IMR-90 (cell line): Measurements from ENCODE around the gene TAOK1.
A peak's percentile ranks its signal among the peaks of the same experiment; 100 is the strongest.

Experiments used
- BHLHE40 ChIP-seq: fragments of 150-350 bp; IDR thresholded peaks from 2 replicates; pipeline ENCODE4 v1.6.1; 2016; ENCODE audit warnings: mild to moderate bottlenecking, low read depth, low read length
- POLR2A ChIP-seq: IDR thresholded peaks from 2 replicates; pipeline ENCODE4 v1.6.1; 2012; ENCODE audit warnings: mild to moderate bottlenecking, low read depth, low read length
- RCOR1 ChIP-seq: IDR thresholded peaks from 2 replicates; pipeline ENCODE4 v1.6.1; 2012; ENCODE audit warnings: mild to moderate bottlenecking, low read length, improper control_type of control experiment; ENCODE audit not compliant: insufficient replicate concordance
- SMC3 ChIP-seq: fragments of 150-350 bp; IDR thresholded peaks from 2 replicates; pipeline ENCODE4 v1.6.1; 2016; ENCODE audit warnings: low read depth, mild to moderate bottlenecking, antibody characterized with exemption, low read length, moderate library complexity
- TF ChIP-seq, protein P1 (sequence below): fragments of 150-350 bp; IDR thresholded peaks from 2 replicates; pipeline ENCODE4 v1.6.1; 2017; ENCODE audit warnings: mild to moderate bottlenecking, antibody characterized with exemption, low read length, low read depth

- TF ChIP-seq, protein P1, sequence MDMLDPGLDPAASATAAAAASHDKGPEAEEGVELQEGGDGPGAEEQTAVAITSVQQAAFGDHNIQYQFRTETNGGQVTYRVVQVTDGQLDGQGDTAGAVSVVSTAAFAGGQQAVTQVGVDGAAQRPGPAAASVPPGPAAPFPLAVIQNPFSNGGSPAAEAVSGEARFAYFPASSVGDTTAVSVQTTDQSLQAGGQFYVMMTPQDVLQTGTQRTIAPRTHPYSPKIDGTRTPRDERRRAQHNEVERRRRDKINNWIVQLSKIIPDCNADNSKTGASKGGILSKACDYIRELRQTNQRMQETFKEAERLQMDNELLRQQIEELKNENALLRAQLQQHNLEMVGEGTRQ, result no peak
- no peak for TF ChIP-seq BHLHE40
- no peak for TF ChIP-seq RCOR1
- TF ChIP-seq SMC3, result 0 out of 2 replicates have a peak, but pooled peaks have one; percentile 3
- no peak for TF ChIP-seq POLR2A
Measured at GRCh38 chr17:29376667-29377270, 13.4 kb upstream of the TAOK1 start.
